K562 (cell line): ENCODE data around the gene MYOZ3. TPM values are rescaled to one million over a fixed set of nuclear protein-coding genes. Genes with fewer than 3 reads are reported as not detected.

Source experiments
- ATAC-seq: fragments of 200-7000 bp; cut with Tn5 transposase; 3 replicates; pipeline ENCODE4 v1.9.1; 2020; ENCODE audit warnings: moderate library complexity
- BruUV-seq: library from RNA; stranded (reverse); fragments of 400-500 nt; replicated peaks from 2 replicates; lab custom pipeline; 2021; lab: Mats Ljungman, UMichigan
- CTCF ChIA-PET: fragments of 300-600 bp; formaldehyde crosslinking; extraction: SDS; loops from one replicate; lab custom pipeline; 2021; ENCODE audit warnings: low intra/inter-chr PET ratio; lab: Yijun Ruan, JAX
- POLR2A ChIA-PET: fragments of 300-600, 350-650 bp; sonication (Branson Sonifier 250); formaldehyde crosslinking; extraction: SDS; loops from one replicate; lab custom pipeline; 2021; ENCODE audit warnings: antibody characterized with exemption, inconsistent platforms; lab: Yijun Ruan, JAX
- DNase-seq, 4 experiments: peaks; one replicate each; pipeline versions ENCODE4 v3.0.0 to v3.0.0-alpha.2; 2011 to 2018; ENCODE audit warnings: low spot score in 3 of 4, mixed read lengths in 3 of 4; ENCODE audit errors: extremely low read depth in 1 of 4
- FAIRE-seq: peaks from 2 replicates; lab custom pipeline; 2011; peaks lifted over from hg19 to GRCh38; lab: Jason Lieb, UNC
- H2AFZ ChIP-seq: 2 replicates; pipeline ENCODE4 v1.6.0; 2011; ENCODE audit warnings: low read depth, low read length, control low read depth, inconsistent platforms
- H3K27ac ChIP-seq: fragments of 200-600 bp; 3 replicates; pipeline ENCODE4 v1.8.0; 2011; ENCODE audit warnings: low read depth, mild to moderate bottlenecking, control low read depth, inconsistent platforms, low read length, moderate library complexity, mixed read lengths; ENCODE audit errors: extremely low read depth
- H3K27me3 ChIP-seq, 2 experiments: fragments of 300-600 bp in 1 of 2; 2 replicates in 1 of 2; 3 replicates in 1 of 2; pipeline versions ENCODE4 v1.6.0 to v1.8.0; 2011; ENCODE audit warnings: inconsistent platforms in 2 of 2, low read length in 2 of 2, mild to moderate bottlenecking in 1 of 2, mixed read lengths in 1 of 2, moderate library complexity in 1 of 2; ENCODE audit not compliant: control insufficient read depth in 2 of 2, insufficient read depth in 2 of 2
- H3K36me3 ChIP-seq: fragments of 300-600 bp; 3 replicates; pipeline ENCODE4 v1.8.0; 2011; ENCODE audit warnings: mild to moderate bottlenecking, low read length, inconsistent platforms; ENCODE audit not compliant: control insufficient read depth, insufficient read depth
- H3K4me1 ChIP-seq, 2 experiments: fragments of 200-600 bp in 1 of 2; replicated peaks in 1 of 2; 2 replicates in 1 of 2; 3 replicates in 1 of 2; pipeline versions ENCODE4 v1.5.1 to v1.8.0; 2011; ENCODE audit warnings: inconsistent platforms in 2 of 2, low read length in 2 of 2, mild to moderate bottlenecking in 1 of 2, mixed read lengths in 1 of 2, moderate library complexity in 1 of 2; ENCODE audit not compliant: control insufficient read depth in 2 of 2, insufficient read depth in 2 of 2
- H3K4me2 ChIP-seq: 2 replicates; pipeline ENCODE4 v1.6.1; 2011; ENCODE audit warnings: low read length, control low read depth, inconsistent platforms, mixed read lengths; ENCODE audit not compliant: insufficient read depth
- H3K4me3 ChIP-seq: fragments of 200-600 bp; sonication (generic), shearing (Covaris generic); 2 replicates; pipeline ENCODE4 v1.5.1; 2016; ENCODE audit warnings: control low read depth, inconsistent platforms
- H3K79me2 ChIP-seq: fragments of 200-600 bp; 3 replicates; pipeline ENCODE4 v1.8.0; 2011; ENCODE audit warnings: low read length, inconsistent platforms; ENCODE audit not compliant: control insufficient read depth, insufficient read depth
- H3K9ac ChIP-seq, 2 experiments: 2 replicates each; pipeline versions ENCODE4 v1.6.0 to v1.6.1; 2011; ENCODE audit warnings: low read depth in 2 of 2, low read length in 2 of 2, control low read depth in 1 of 2, inconsistent platforms in 1 of 2, mild to moderate bottlenecking in 1 of 2, mixed read lengths in 1 of 2; ENCODE audit not compliant: insufficient read depth in 1 of 2
- H3K9me1 ChIP-seq: one replicate; pipeline ENCODE4 v1.6.0; 2011; ENCODE audit warnings: inconsistent platforms, mild to moderate bottlenecking, low read length, moderate library complexity; ENCODE audit not compliant: control insufficient read depth, insufficient read depth
- H3K9me3 ChIP-seq: replicated peaks from 2 replicates; pipeline ENCODE4 v1.5.1; 2011; ENCODE audit warnings: low read depth, low read length, inconsistent platforms; ENCODE audit not compliant: control insufficient read depth, insufficient read depth
- H4K20me1 ChIP-seq: replicated peaks from 2 replicates; pipeline ENCODE4 v1.6.1; 2011; ENCODE audit warnings: low read length, inconsistent platforms, mixed read lengths; ENCODE audit not compliant: control insufficient read depth, insufficient read depth
- BCLAF1 ChIP-seq, 2 experiments: fragments of 450-650 bp in 1 of 2; IDR thresholded peaks; 2 replicates each; pipeline ENCODE4 v1.6.1; 2011 to 2017; ENCODE audit warnings: low read depth in 2 of 2, antibody characterized with exemption in 1 of 2, borderline replicate concordance in 1 of 2, low read length in 1 of 2, mild to moderate bottlenecking in 1 of 2, mixed read lengths in 1 of 2; ENCODE audit not compliant: control insufficient read depth in 1 of 2
- CEBPB ChIP-seq: fragments of 450-650 bp; IDR thresholded peaks from 2 replicates; pipeline ENCODE4 v1.6.1; 2016; ENCODE audit warnings: missing genetic modification characterization, missing compliant biosample characterization
- FUS ChIP-seq: fragments of 200-400 bp; formaldehyde crosslinking; optimal IDR thresholded peaks from 2 replicates; pipeline ENCODE3; 2017; ENCODE audit warnings: low read depth, low read length
- HDAC1 ChIP-seq, 2 experiments: fragments of 450-650 bp; IDR thresholded peaks; 2 replicates each; pipeline ENCODE4 v1.6.1; 2016 to 2017; ENCODE audit warnings: inconsistent platforms in 1 of 2, mild to moderate bottlenecking in 1 of 2, moderate library complexity in 1 of 2
- HEY1 ChIP-seq: fragments of 250-450 bp; sonication (Bioruptor Pico); IDR thresholded peaks from 2 replicates; pipeline ENCODE4 v1.5.0; 2020; ENCODE audit warnings: mild to moderate bottlenecking, moderate library complexity, borderline replicate concordance
- PRPF4 ChIP-seq: fragments of 200-400 bp; formaldehyde crosslinking; IDR thresholded peaks from one replicate; pipeline ENCODE4 v1.6.1; 2017; ENCODE audit warnings: low read length, low read depth, mild to moderate bottlenecking; ENCODE audit not compliant: insufficient read depth, poor library complexity, severe bottlenecking
- PYGO2 ChIP-seq: fragments of 450-650 bp; IDR thresholded peaks from 2 replicates; pipeline ENCODE4 v1.6.1; 2016; ENCODE audit warnings: mild to moderate bottlenecking, missing genetic modification characterization, moderate library complexity, missing compliant biosample characterization
- SUPT5H ChIP-seq: fragments of 450-650 bp; IDR thresholded peaks from 2 replicates; pipeline ENCODE4 v1.6.1; 2016
- ZFP30 ChIP-seq: fragments of 250-450 bp; sonication (Bioruptor Pico); IDR thresholded peaks from 2 replicates; pipeline ENCODE4 v1.8.0; 2022; ENCODE audit warnings: moderate library complexity, mild to moderate bottlenecking, inconsistent platforms, borderline replicate concordance
- WGBS: fragments of 100-300 bp; shearing (Covaris generic); methylation state at CpG from one replicate; pipeline ENCODE4 v1.1.6; 2016; ENCODE audit warnings: low coverage, mixed read lengths; ENCODE audit not compliant: insufficient coverage; ENCODE audit errors: missing lambda C conversion rate; 5-methylcytosine and 5-hydroxymethylcytosine counted together
- in situ Hi-C: fragments of 300-500 bp; cut with MboI; formaldehyde crosslinking; loops from 4 replicates; pipeline ENCODE4 v1.15.0; 2018; ENCODE audit warnings: inconsistent platforms, mixed read lengths
- intact Hi-C: fragments of 100-400 bp; cut with micrococcal nuclease; formaldehyde crosslinking; loops from 2 replicates; pipeline ENCODE4 v1.14.2; 2022
- polyA plus RNA-seq, 8 experiments: library from polyadenylated mRNA; depleted of rRNA in 4 of 8; stranded (reverse) in 5 of 8; unstranded in 3 of 8; fragments of >200 nt; fragmentation: Nextera tagmentation in 2 of 8; fragmentation: Illumina TruSeq in 1 of 8; extraction: Ambion mirVana in 2 of 8; extraction: Trizol in 1 of 8; gene quantifications; 2 replicates each; pipeline versions ENCODE4 v1.2.1 to v1.2.3, GENCODE V29; 2011 to 2014; ENCODE audit warnings: inconsistent platforms in 1 of 8, missing spikeins in 1 of 8
- total RNA-seq, 7 experiments: library from RNA; depleted of rRNA in 6 of 7; stranded (reverse); fragments of >200 nt in 6 of 7; fragmentation: Illumina TruSeq in 2 of 7; extraction: Trizol in 2 of 7; gene quantifications; 2 replicates each; pipeline versions ENCODE4 v1.2.1 to v1.2.3, GENCODE V29; 2011 to 2021; ENCODE audit warnings: low replicate concordance in 1 of 7

MYOZ3 gene
- total and polyA plus RNA-seq, 9 of the 15 experiments (the other 6 are each of a cell fraction or from before 2014, with no cell fraction given), result not detected

DNA sequence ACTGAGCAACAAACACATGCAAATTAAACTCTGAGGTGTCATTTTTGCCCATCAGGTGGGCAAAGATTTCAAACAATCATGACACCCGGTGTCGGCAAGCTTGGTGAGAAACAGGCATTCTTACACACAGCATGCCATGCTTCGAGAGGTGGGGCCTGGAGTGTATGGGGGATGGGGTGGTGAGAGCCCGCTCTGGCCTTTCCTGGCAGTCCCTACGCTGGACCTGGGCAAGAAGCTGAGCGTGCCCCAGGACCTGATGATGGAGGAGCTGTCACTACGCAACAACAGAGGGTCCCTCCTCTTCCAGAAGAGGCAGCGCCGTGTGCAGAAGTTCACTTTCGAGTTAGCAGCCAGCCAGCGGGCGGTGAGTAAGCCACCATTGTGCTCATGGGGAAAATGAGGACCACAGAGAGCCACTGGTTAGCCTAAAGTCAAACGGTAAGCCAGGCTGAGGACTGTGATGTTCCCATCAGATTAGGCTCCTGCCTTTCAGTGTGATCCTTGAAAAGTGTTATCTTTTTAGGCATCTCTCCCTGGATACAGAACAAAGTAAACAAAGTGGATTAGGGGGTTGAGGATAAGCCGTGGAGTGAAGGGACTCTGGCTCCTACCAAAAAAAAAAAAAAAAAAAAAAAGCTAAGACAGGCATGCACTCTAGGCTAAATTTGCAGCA is 9.4 kb downstream of the MYOZ3 start:
- Histone ChIP-seq H3K9ac (peak overlapping the region in 1 of 2 experiments; percentile 61; a peak in 1 of 4 replicates), H3K4me3 (no peak overlapping the region), H3K27ac (no peak overlapping the region), H3K4me2 (no peak overlapping the region), H3K79me2 (no peaks in the 10 kb centered on the region), H3K9me3 (no peaks in the 10 kb centered on the region)
- in situ Hi-C loops (no loop called here), intact Hi-C loops (no loop called here)
- ATAC-seq, result peak; percentile 39; the same call in 2 of the 3 replicates
- BruUV-seq, result no TSS peak
- ChIA-PET CTCF (no interaction called here), POLR2A (interaction anchor here (0.7 kb wide), 1 partner anchor 21 kb away, joined by 3 read pairs; no protein-coding TSS in a partner anchor)
- no peak for TF ChIP-seq HDAC1 (IDR thresholded peaks at IDR 0.05)
- no peak for TF ChIP-seq CEBPB (tag)
- TF ChIP-seq FUS, result no peak
- TF ChIP-seq PYGO2, result no peak
- no peak for TF ChIP-seq BCLAF1 (IDR thresholded peaks at IDR 0.05; ENCODE audit: borderline replicate concordance in 1 of 2, control insufficient read depth in 1 of 2, low read depth in 2 of 2, low read length in 1 of 2)
- TF ChIP-seq ZFP30 (CRISPR knock-in tag), result no peak
- no peak for TF ChIP-seq PRPF4
- TF ChIP-seq SUPT5H, result no peak
- TF ChIP-seq HEY1 (CRISPR knock-in tag), result no peak
- TF ChIP-seq, all 486 proteins: peak for 0
- Histone ChIP-seq H3K36me3 (no peaks in the 10 kb centered on the region), H2AFZ (no peak overlapping the region), H3K4me1 (peaks cover 0 to 13% of the 10 kb centered on the region in 2 experiments; a peak in 2 of 5 replicates), H3K9me1 (no peaks in the 10 kb centered on the region), H3K27me3 (peaks cover 29 to 30% of the 10 kb centered on the region in 2 experiments), H4K20me1 (no peaks in the 10 kb centered on the region)
- FAIRE-seq, result no peak
- DNase-seq, result peak in 1 of 4 experiments; percentile 9
- WGBS, result 6% methylated on average over 14 of the region's 14 CpGs
